K562 treated with DMSO at 1 percent for 24 hours (cell line): Measurements from ENCODE around the gene UGT1A7. TPM values are rescaled to one million over a fixed set of nuclear protein-coding genes. Genes with fewer than 3 reads are reported as not detected.

Experiments used
- total RNA-seq: library from RNA; unstranded; fragments of 300-600 nt; gene quantifications from 2 replicates; pipeline ENCODE4 v1.2.3, GENCODE V29; 2022; ENCODE audit warnings: low read depth; ENCODE audit not compliant: insufficient read depth

UGT1A7 gene
- total RNA-seq: not detected in 2 replicates

DNA sequence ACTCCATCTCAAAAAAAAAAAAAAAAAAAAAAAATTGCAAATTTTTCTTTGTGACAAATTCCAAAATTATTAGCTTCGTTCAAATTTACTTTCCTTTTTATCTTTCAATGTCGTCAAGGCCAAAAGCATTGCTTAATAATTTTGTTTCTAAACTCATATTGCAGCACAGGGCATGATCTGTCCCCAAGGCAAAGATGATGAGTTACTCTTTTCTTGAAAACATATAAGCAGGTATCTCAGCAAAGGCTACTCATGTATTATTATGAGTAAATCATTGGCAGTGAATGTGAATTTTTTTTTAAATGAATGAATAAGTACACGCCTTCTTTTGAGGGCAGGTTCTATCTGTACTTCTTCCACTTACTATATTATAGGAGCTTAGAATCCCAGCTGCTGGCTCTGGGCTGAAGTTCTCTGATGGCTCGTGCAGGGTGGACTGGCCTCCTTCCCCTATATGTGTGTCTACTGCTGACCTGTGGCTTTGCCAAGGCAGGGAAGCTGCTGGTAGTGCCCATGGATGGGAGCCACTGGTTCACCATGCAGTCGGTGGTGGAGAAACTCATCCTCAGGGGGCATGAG is at the start of gene UGT1A7:
Gene UGT1A7, plus strand, starts transcription at position 381 of the 579 bp plus-strand sequence. Its CDS starts 37 bp downstream, at position 418.

DNA sequence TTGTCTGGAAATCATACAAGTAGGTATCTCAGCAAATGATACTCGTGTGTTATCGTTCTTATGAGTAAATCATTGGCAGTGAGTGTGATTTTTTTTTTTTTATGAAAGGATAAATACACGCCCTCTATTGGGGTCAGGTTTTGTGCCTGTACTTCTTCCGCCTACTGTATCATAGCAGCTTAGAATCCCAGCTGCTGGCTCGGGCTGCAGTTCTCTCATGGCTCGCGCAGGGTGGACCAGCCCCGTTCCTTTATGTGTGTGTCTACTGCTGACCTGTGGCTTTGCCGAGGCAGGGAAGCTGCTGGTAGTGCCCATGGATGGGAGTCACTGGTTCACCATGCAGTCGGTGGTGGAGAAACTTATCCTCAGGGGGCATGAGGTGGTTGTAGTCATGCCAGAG is 45.4 kb upstream of the UGT1A7 start, which contains the start of gene UGT1A10:
Gene UGT1A10, plus strand, starts transcription at position 143 of the 400 bp plus-strand sequence. Its CDS starts 75 bp downstream, at position 218.

DNA sequence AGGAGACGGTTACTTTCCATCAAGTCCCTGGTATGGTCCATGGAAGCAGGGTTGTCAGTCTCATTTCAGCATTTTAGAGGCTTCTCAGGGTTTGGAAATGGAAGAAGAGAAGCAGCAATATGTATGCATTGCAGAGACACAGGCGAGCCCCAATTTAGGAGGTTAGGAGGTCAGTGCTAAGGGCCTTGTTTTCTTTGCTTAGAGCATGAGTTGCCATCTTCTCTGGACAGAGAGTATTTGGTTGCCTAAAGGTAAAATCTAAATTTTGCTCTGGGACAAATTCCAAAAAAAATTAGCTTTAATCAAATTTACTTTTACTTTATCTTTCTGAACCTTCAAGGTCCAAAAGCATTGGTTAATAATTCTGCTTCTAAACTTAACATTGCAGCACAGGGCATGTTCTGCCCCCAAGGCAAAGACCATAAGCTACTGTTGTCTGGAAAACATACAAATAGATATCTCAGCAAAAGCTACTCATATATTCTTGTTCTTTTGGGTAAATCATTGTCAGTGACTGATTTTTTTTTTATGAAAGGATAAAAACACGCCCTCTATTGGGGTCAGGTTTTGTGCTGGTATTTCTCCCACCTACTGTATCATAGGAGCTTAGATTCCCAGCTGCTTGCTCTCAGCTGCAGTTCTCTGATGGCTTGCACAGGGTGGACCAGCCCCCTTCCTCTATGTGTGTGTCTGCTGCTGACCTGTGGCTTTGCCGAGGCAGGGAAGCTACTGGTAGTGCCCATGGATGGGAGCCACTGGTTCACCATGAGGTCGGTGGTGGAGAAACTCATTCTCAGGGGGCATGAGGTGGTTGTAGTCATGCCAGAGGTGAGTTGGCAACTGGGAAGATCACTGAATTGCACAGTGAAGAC is 10.2 kb upstream of the UGT1A7 start, which contains the start of gene UGT1A9:
Gene UGT1A9, plus strand, starts transcription at position 609 of the 872 bp plus-strand sequence. Its CDS starts 37 bp downstream, at position 646.

DNA sequence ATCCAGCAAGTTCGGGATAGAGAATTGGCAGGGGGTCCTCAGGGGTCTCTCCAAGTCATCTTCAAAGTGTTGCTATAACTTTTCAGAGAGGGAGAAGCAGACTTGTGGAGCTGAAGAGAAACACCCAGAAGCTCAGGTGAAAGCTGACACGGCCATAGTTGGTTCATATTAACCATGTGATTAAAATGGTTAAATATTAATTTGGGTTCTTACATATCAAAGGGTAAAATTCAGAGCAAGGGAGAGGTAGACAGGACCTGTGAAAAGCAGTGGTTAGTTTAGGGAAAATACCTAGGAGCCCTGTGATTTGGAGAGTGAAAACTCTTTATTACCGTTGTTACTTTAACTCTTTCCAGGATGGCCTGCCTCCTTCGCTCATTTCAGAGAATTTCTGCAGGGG is 10.9 kb downstream of the UGT1A7 start, which contains the start of gene UGT1A6:
Gene UGT1A6, plus strand, starts transcription at position 243 of the 400 bp plus-strand sequence. Its CDS starts 115 bp downstream, at position 358.

DNA sequence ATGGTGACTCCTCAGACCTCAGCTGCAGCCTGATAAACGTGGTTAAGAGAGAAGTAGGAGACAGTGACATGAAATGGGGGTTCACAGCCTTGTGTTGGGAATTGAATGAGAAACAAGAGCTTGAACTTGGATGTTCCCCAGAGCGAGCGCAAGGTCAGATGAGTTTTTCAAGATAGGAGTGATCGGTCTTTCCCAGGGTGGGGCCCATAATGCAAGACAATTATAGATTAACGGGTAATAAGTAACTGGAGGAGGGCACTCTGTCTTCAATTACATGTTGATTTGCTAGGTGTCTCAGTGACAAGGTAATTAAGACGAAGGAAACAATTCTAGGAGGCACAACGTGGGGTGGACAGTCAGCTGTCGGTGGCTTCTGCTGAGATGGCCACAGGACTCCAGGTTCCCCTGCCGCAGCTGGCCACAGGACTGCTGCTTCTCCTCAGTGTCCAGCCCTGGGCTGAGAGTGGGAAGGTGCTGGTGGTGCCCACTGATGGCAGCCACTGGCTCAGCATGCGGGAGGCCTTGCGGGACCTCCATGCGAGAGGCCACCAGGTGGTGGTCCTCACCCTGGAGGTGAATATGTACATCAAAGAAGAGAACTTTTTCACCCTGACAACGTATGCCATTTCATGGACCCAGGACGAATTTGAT is 31.0 kb downstream of the UGT1A7 start, which contains the start of gene UGT1A5:
Gene UGT1A5, plus strand, starts transcription at position 297 of the 651 bp plus-strand sequence. Its CDS starts 85 bp downstream, at position 382.

DNA sequence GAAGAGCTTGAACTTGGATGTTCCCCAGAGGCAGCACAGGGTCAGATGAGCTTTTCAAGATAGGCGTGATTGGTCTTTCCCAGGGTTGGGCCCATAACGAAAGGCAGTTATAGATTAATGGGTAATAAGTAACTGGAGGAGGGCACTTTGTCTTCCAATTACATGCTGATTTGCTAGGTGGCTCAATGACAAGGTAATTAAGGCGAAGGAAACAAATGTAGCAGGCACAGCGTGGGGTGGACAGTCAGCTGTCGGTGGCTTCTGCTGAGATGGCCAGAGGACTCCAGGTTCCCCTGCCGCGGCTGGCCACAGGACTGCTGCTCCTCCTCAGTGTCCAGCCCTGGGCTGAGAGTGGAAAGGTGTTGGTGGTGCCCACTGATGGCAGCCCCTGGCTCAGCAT is 36.9 kb downstream of the UGT1A7 start, which contains the start of gene UGT1A4:
Gene UGT1A4, plus strand, starts transcription at position 185 of the 400 bp plus-strand sequence. Its CDS starts 85 bp downstream, at position 270.

DNA sequence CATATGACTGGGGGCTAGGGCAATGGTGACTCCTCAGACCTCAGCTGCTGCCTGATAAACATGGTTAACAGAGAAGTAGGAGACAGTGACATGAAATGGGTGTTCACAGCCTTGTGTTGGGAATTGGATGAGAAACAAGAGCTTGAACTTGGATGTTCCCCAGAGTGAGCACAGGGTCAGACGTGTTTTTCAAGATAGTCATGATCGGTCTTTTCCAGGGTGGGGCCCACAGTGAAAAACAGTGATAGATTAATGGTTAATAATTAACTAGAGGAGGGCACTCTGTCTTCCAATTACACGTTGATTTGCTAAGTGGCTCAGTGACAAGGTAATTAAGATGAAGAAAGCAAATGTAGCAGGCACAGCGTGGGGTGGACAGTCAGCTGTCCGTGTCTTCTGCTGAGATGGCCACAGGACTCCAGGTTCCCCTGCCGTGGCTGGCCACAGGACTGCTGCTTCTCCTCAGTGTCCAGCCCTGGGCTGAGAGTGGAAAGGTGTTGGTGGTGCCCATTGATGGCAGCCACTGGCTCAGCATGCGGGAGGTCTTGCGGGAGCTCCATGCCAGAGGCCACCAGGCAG is 47.1 kb downstream of the UGT1A7 start, which contains the start of gene UGT1A3:
Gene UGT1A3, plus strand, starts transcription at position 320 of the 579 bp plus-strand sequence. Its CDS starts 85 bp downstream, at position 405.

DNA sequence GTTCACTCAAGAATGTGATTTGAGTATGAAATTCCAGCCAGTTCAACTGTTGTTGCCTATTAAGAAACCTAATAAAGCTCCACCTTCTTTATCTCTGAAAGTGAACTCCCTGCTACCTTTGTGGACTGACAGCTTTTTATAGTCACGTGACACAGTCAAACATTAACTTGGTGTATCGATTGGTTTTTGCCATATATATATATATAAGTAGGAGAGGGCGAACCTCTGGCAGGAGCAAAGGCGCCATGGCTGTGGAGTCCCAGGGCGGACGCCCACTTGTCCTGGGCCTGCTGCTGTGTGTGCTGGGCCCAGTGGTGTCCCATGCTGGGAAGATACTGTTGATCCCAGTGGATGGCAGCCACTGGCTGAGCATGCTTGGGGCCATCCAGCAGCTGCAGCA is 78.3 kb downstream of the UGT1A7 start, which contains the start of gene UGT1A1:
Gene UGT1A1, plus strand, starts transcription at position 228 of the 400 bp plus-strand sequence. Its CDS starts 18 bp downstream, at position 246.

DNA sequence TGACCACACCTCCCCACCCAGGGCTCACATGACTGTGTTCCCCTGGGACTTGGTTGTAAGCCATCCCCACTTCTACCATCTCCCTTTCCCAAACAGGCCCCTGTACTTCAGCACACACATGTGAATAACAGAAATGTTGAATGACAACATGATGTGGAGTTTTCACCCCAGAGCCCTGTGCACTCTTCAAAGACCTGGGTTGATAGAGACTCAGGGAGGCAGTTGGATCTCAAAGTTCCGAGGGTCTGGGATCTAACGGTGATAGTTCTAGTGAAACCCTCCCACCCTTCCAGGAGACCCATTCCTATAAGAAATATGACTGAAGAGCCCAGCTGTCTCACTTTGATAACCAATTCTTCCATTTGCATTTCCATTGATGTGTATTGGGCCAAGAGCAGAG is 96.3 kb downstream of the UGT1A7 start, which contains the start of gene MROH2A:
Gene MROH2A, plus strand, starts transcription at position 301 of the 400 bp plus-strand sequence. CDS start 1,029 bp downstream, outside the sequence.

Other genes with a start within 250 kb of the UGT1A7 start
- 13.7 and 17.3 TPM in 2 replicates for gene USP40, start 115.1 kb upstream of the UGT1A7 start, total RNA-seq
- gene UGT1A8, start 64.3 kb upstream of the UGT1A7 start, total RNA-seq: not detected in 2 replicates
- not detected in 2 replicates for gene UGT1A10, start 45.5 kb upstream of the UGT1A7 start, total RNA-seq
- not detected in 2 replicates for gene UGT1A9, start 10.0 kb upstream of the UGT1A7 start, total RNA-seq
- gene UGT1A6, start 11.0 kb downstream of the UGT1A7 start, total RNA-seq: not detected in 2 replicates
- not detected in 2 replicates for gene UGT1A5, start 31.0 kb downstream of the UGT1A7 start, total RNA-seq
- not detected in 2 replicates for gene UGT1A4, start 36.8 kb downstream of the UGT1A7 start, total RNA-seq
- gene UGT1A3, start 47.1 kb downstream of the UGT1A7 start, total RNA-seq: not detected in 2 replicates
- gene UGT1A1, start 78.4 kb downstream of the UGT1A7 start, total RNA-seq: not detected in 2 replicates
- gene MROH2A, start 96.4 kb downstream of the UGT1A7 start, total RNA-seq: not detected in 2 replicates
- gene HJURP, start 172.6 kb downstream of the UGT1A7 start, total RNA-seq: 24.2 and 24.7 TPM in 2 replicates
- not detected in 2 replicates for gene TRPM8, start 235.5 kb downstream of the UGT1A7 start, total RNA-seq